ENCODE results near the gene CXorf66. TPM values are rescaled to one million over a fixed set of nuclear protein-coding genes. Genes with fewer than 3 reads are reported as not detected.

The CXorf66 gene, protein sequence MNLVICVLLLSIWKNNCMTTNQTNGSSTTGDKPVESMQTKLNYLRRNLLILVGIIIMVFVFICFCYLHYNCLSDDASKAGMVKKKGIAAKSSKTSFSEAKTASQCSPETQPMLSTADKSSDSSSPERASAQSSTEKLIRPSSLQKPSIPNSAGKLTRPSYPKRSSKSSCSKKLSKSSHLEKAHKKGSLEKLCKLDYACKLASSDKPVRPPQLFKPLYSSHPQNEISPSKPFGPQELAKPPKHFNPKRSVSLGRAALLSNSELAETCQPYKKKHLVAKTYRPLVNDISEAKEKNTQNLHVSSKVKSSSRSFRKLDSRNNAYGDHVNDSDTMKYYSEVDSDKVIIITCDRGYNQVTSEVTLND
- not detected in 5 replicates for total RNA-seq (2022; extraction: Qiagen RNA extraction)

DNA sequence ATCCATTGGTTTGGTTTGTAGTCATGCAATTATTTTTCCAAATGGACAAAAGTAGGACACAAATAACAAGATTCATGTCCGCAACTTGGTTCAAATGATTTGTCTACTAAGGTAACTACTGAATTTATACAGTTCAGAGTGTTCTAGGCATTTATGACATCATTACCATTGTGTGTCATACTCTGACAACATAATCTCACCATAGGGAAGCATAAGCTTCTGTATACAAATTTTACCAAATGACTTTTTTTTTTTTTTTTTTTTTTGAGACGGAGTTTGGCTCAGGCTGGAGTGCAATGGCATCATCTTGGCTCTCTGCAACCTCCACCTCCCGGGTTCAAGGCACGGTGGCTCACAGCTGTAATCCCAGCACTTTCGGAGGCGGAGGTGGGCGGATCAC lies at the start of gene CXorf66:
Gene CXorf66, minus strand, starts transcription at position 101 of the 400 bp plus-strand sequence. Its CDS starts 25 bp downstream, at position 76.

DNA sequence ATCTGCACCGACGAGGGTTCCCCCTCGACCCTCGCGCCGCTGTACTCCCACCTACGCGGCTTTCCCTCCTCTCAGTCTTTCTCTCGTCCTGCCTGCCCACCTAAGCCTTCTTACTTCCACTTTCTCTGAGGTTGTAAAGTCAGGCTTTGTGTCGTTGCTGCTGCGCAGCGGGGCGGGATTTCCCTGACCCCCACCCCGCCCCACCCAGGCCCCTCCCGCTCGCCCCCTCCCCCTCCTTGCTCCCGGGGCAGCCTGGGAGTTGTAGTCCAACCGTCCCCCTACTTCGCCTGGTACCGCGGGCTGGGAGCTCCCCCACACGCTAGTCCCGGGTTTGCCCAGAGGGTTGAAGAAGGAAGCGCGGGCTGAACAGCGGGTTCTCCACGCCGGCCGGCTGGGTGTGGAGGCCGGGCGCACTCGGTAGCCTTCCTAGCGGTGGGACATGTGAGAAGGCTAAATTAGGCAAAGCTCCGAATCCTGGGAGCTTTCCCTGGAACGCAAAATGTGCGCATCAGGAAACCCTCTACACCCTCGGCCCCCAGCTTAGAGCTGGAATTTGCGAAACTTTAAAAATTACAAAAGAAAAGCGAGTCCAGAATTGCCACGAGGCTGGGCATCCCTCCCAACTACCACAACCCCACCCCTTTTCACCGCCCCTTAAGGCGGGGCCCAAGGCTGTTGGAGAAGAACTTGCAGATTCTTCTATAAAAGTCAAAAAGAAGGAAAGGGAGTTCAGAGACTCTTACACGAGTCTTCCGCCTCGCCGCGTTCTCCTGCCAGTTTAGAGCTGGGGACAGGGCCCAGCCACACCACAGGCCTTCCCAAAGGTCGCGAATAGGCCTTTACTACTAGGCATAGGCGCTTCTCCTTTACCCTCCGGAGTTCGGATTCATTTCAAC lies 32.2 kb downstream of the CXorf66 start, which contains the start of gene ATP11C:
Gene ATP11C, minus strand, starts transcription at position 153 of the 896 bp plus-strand sequence. CDS start 1,011 bp downstream, outside the sequence.

Other genes starting within 250 kb of the CXorf66 start
- 8.5 to 15.2 TPM (median 12.5 TPM) in 5 replicates for gene ATP11C, start 32.5 kb downstream of the CXorf66 start, total RNA-seq (2022; extraction: Qiagen RNA extraction)